Stimulated activated CD8-positive, alpha-beta memory T cell treated with anti-CD3 and anti-CD28 coated beads, Interleukin-12 subunit alpha, Interleukin-12 subunit beta, amount 100 ng/mL, for 4 hours (primary cell): ENCODE measurements around the gene DPF3.

Experiments used
- DNase-seq: peaks from one replicate; pipeline ENCODE4 v3.0.0-alpha.2; 2020; ENCODE audit warnings: low read depth

Gene DPF3

DNA sequence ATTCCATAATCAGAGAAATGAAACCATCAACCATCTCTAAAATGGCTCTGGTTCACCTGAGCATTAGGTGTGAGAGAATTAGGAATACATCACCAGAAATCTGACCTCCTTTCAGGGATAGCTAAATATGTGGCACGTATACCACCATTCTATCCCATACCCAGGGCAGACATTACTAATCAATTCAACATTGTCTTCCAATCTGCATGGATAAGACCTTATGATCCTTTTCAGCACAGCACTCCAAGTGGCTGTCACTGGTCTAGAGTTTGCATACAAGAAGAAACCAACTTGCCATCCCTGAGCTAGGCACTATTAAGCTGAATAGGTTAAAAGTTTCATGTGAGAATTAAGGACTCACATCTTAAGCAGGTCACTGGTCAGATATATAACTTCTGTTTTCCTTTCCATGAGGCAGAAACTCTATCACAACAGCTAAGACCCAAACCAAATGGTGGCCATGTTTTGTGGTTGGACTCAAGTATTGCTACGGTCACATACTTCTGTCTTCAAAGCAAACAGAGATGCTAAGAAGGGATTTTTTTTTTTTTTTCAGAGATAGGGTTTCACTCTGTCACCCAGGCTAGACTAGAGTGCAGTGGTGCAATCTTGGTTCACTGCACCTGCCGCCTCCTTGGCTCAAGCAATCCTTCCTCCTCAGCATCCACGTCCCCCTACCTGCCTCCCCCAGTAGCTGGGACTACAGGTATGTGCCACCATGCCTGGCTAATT lies 249.0 kb downstream of the DPF3 start:
- no peak for DNase-seq

DNA sequence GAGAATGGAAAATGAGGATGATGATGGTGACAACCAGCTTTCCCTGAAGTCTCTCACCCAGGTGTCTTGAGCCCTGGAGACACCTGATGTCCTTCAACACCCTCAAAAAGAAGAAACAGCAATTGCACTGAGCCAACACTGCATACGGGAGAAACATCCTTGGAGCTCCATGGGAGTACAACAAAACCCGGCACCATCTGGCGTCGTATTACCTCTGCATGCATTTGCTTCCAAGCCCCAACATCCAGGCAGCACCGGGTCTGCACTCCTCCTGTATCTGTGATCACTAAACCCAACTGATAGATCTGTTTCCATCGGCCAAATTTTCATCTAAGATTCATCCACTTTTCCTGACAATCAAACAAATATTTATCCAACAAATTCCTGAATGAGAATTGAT lies 249.9 kb downstream of the DPF3 start:
- DNase-seq: no peak

DNA sequence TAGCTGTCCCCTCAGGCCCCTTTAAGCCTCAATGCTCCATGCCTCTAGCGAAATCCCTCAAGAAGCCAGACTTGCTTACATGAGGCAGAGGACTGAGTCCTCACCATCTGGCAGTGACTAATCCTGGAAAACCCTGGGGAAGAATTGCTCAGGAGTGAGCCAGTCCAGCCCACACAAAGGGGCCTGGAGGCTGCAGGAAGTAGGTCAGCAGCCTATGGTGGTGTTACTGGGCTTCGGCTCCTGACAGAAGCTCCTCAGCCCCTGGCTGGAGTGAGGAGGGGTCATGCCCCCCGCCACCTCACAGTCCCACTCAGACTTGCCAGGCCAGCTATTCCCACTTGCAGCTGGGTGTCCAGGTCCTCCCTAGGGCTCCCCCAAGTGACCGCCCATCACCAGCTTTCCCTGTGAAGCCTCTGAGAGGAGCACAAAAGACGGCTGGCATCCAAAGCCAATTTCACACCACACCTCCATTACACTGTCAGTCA lies 250.5 kb downstream of the DPF3 start:
- no peak for DNase-seq

GRCh38 chr14:72640911-72641485 lies 252.9 kb downstream of the DPF3 start:
- no peak for DNase-seq

DNA sequence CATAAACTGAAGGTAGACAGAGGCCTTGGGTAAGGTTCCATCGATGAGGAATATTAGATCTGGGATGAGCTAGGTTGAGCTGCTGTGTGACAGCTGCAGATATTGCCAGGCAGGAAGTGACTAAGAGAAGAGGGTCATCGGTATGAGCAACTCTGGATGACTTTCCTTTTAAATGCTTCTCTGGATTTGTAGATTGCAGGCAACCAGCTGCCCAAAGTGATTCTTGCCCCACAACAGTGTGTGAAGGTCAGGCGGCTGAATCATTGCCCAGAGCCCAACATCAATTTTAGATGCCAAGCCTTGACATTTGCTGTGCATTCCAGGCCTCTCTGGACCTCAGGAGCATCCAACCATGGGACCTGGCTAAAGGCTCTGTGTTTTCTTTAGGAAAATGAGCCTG lies 255.9 kb downstream of the DPF3 start:
- no peak for DNase-seq

GRCh38 chr14:72636871-72637270 lies 257.0 kb downstream of the DPF3 start:
- DNase-seq: no peak

DNA sequence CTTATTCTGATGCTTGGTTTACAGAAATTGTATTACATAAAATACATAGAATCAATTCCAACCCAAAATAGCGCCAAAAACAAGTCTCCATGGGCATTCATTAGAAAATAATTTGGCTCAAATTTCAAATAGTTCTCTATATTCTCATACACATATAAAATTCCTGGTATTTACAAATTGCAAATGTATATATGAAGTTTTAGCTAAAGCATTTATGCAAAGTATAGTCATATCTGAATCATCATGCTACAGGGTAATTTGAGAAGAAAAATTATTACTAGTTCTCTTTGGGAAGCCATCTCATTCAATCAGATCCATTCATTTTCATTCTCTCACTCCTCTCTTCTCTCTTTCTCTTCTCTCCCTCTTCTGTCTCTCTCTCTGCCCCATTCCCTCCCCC lies 257.8 kb downstream of the DPF3 start:
- no peak for DNase-seq

DNA sequence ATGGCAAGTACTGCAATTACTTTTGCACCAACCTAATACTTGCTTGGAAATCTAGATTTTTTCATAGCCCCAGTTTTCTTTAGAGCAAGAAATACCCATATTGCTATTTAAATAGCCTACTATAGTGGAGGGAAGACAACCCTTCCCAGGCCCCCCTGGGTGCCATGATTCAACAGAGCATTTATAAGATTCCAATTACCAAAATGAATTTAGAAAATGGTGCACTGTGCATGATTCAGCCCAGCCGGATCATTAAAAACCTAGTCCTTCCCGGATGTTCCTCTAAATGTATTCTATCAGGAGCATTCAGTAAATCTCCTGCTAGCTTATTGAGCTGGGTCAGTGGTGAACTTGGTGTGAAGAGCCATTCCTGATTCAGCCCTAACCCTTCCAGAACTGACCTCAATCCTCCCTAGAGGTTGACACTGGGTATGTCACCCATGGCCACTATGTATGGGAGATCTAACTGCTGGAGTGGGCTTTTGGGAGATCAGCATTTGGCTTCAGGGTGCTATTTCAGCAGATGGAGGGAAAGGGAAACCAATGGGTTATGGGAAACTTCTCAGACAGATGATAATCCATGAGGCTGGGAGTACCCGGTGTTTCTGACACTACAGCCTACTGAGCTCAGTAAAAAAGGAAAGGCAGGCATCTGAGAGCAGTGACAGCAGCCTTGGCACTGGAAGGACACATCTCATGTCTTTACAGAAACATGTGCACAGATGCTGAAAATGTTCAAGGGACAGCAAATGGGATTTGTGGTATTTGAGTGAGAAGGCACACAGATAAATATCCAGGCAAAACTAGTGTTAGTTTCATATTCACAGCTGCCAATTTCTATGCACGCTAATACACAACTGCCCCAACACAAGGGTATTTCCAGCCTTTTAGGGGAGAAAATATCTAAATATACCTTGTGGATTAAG lies 258.9 kb downstream of the DPF3 start:
- DNase-seq: no peak

- DNase-seq: no peak
Observed at GRCh38 chr14:72633551-72633950, 260.4 kb downstream of the DPF3 start.

GRCh38 chr14:72632727-72633126 lies 261.2 kb downstream of the DPF3 start:
- no peak for DNase-seq

GRCh38 chr14:72631401-72631800 lies 262.5 kb downstream of the DPF3 start:
- no peak for DNase-seq

GRCh38 chr14:72630374-72630773 lies 263.5 kb downstream of the DPF3 start:
- DNase-seq: no peak

DNA sequence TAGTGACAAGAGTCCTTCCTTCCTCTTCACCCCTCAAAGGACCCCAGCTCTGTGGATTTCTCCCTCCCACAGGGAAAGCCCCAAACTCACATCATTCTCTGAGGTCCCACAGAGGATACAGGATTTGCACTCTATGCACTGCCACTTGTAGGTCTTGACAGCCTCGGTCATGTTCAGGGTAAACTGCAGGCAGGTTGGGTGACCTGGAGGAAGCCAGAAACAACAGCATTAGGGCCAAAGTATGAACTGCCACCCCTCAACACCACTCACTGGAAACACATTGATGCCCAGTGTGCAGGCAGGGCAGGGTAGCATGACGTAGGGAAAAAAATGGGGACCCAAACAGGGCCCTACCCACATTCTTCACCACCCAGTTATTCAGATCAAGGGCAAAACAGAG lies 264.4 kb downstream of the DPF3 start:
- DNase-seq: no peak

DNA sequence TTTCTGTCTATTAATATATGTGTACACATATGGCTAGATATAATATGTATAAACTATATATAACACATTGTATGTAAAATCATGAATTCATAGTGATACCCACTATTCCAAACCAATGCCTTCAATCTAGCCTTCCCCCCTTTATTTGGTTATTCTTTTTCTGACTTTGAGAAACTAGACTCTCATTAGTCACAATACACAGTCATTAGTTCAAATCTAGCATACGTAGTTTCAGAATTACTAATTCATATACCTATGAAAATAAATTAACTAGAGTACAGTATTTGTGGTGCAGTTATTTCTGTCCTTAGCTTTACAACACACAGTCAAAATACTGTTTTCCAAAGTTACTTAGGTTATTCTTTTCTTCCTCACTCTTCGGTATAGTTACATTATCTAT lies 268.2 kb downstream of the DPF3 start:
- no peak for DNase-seq

- DNase-seq: no peak
Observed at GRCh38 chr14:72621387-72622065, 272.4 kb downstream of the DPF3 start.

- DNase-seq: no peak
Observed at GRCh38 chr14:72619881-72620280, 274.0 kb downstream of the DPF3 start.

DNA sequence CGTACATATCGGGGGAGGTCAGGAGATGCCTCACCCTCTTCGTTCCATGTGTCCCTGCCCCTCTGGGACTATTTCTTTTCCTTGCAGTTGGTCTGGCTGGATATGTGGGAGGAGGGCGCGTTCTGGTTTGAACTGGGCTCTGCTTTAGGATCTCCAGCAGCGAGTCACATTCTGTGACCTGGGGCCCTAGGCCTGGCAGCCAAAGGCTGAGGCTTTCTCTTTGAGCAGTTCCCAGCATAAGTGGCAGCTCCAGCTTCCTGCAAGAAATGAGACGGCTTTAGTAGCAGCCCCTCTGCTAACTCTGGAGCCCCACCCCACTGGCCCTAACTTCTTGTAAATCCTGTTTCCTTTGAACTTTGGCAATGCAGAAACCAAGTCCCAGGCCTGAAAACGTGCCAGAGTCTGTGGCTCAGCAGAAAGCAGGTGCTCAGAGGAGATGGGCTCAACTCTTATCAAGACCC lies 274.8 kb downstream of the DPF3 start:
- no peak for DNase-seq

- DNase-seq: no peak
Observed at GRCh38 chr14:72618424-72618823, 275.5 kb downstream of the DPF3 start.

GRCh38 chr14:72617391-72618031 lies 276.4 kb downstream of the DPF3 start:
- DNase-seq: no peak

GRCh38 chr14:72616811-72617210 lies 277.1 kb downstream of the DPF3 start:
- no peak for DNase-seq

GRCh38 chr14:72616294-72616693 lies 277.6 kb downstream of the DPF3 start:
- DNase-seq: no peak
